Measurements from ENCODE around the gene OR1F1.

OR1F1 gene

GRCh38 chr16:3147757-3148104 lies 40.3 kb upstream of the OR1F1 start:
- peaks cover 30% of the 10 kb centered on the region for H3K4me1 Mint-ChIP-seq
- H3K36me3 Mint-ChIP-seq = peaks cover under 1% of the 10 kb centered on the region
- no peak overlapping the region for H3K4me3 Mint-ChIP-seq
- no peak overlapping the region for H3K27ac Mint-ChIP-seq
- no peaks in the 10 kb centered on the region for H3K9me3 Mint-ChIP-seq
- H3K27me3 Mint-ChIP-seq = no peaks in the 10 kb centered on the region
- no peak for ATAC-seq

GRCh38 chr16:3148256-3149192 lies 39.5 kb upstream of the OR1F1 start:
- peak overlapping the region; percentile 92 for H3K4me3 Mint-ChIP-seq
- no peaks in the 10 kb centered on the region for H3K36me3 Mint-ChIP-seq
- no peaks in the 10 kb centered on the region for H3K9me3 Mint-ChIP-seq
- no peak for ATAC-seq
- H3K27me3 Mint-ChIP-seq = no peaks in the 10 kb centered on the region
- peaks cover 31% of the 10 kb centered on the region for H3K4me1 Mint-ChIP-seq
- peak overlapping the region; percentile 79 for H3K27ac Mint-ChIP-seq

GRCh38 chr16:3149193-3149530 lies 38.8 kb upstream of the OR1F1 start:
- Mint-ChIP-seq H3K9me3 (peaks cover 3% of the 10 kb centered on the region), H3K27ac (peak overlapping the region; percentile 79), H3K4me1 (peaks cover 31% of the 10 kb centered on the region), H3K36me3 (no peaks in the 10 kb centered on the region), H3K4me3 (peak overlapping the region; percentile 92), H3K27me3 (no peaks in the 10 kb centered on the region)
- ATAC-seq = no peak

GRCh38 chr16:3149630-3150345 lies 38.2 kb upstream of the OR1F1 start:
- H3K27me3 Mint-ChIP-seq = no peaks in the 10 kb centered on the region
- H3K9me3 Mint-ChIP-seq = peaks cover 6% of the 10 kb centered on the region
- peaks cover 31% of the 10 kb centered on the region for H3K4me1 Mint-ChIP-seq
- peak; percentile 57 for ATAC-seq
- peak overlapping the region; percentile 92 for H3K4me3 Mint-ChIP-seq
- no peaks in the 10 kb centered on the region for H3K36me3 Mint-ChIP-seq
- H3K27ac Mint-ChIP-seq = peak overlapping the region; percentile 79

- no peaks in the 10 kb centered on the region for H3K36me3 Mint-ChIP-seq
- ATAC-seq = peak; percentile 95
- peak overlapping the region; percentile 79 for H3K27ac Mint-ChIP-seq
- peaks cover 31% of the 10 kb centered on the region for H3K4me1 Mint-ChIP-seq
- peaks cover 6% of the 10 kb centered on the region for H3K9me3 Mint-ChIP-seq
- peak overlapping the region; percentile 92 for H3K4me3 Mint-ChIP-seq
- no peaks in the 10 kb centered on the region for H3K27me3 Mint-ChIP-seq
Observed at GRCh38 chr16:3150346-3151218, 37.4 kb upstream of the OR1F1 start.

- no peaks in the 10 kb centered on the region for H3K27me3 Mint-ChIP-seq
- peaks cover 6% of the 10 kb centered on the region for H3K9me3 Mint-ChIP-seq
- H3K4me3 Mint-ChIP-seq = peak overlapping the region; percentile 69
- peak overlapping the region; percentile 56 for H3K27ac Mint-ChIP-seq
- H3K36me3 Mint-ChIP-seq = no peaks in the 10 kb centered on the region
- no peak for ATAC-seq
- peaks cover 31% of the 10 kb centered on the region for H3K4me1 Mint-ChIP-seq
Observed at GRCh38 chr16:3152027-3152276, 36.1 kb upstream of the OR1F1 start.

- Mint-ChIP-seq H3K4me3 (peak overlapping the region; percentile 69), H3K27me3 (no peaks in the 10 kb centered on the region), H3K4me1 (peaks cover 33% of the 10 kb centered on the region), H3K27ac (peak overlapping the region; percentile 56), H3K9me3 (peaks cover 6% of the 10 kb centered on the region), H3K36me3 (no peaks in the 10 kb centered on the region)
- no peak for ATAC-seq
Observed at GRCh38 chr16:3152277-3152990, 35.6 kb upstream of the OR1F1 start.

- Mint-ChIP-seq H3K4me3 (peak overlapping the region; percentile 69), H3K27ac (peak overlapping the region; percentile 56), H3K4me1 (peaks cover 38% of the 10 kb centered on the region), H3K36me3 (no peaks in the 10 kb centered on the region), H3K9me3 (peaks cover 6% of the 10 kb centered on the region), H3K27me3 (no peaks in the 10 kb centered on the region)
- no peak for ATAC-seq
Observed at GRCh38 chr16:3152991-3153368, 35.0 kb upstream of the OR1F1 start.

GRCh38 chr16:3155181-3155580 lies 32.8 kb upstream of the OR1F1 start:
- Mint-ChIP-seq H3K27ac (no peak overlapping the region), H3K36me3 (no peaks in the 10 kb centered on the region), H3K4me3 (no peak overlapping the region), H3K9me3 (peaks cover 6% of the 10 kb centered on the region), H3K4me1 (peaks cover 42% of the 10 kb centered on the region), H3K27me3 (no peaks in the 10 kb centered on the region)
- ATAC-seq = no peak

- H3K27me3 Mint-ChIP-seq = no peaks in the 10 kb centered on the region
- H3K9me3 Mint-ChIP-seq = peaks cover 6% of the 10 kb centered on the region
- no peaks in the 10 kb centered on the region for H3K36me3 Mint-ChIP-seq
- no peak for ATAC-seq
- peaks cover 37% of the 10 kb centered on the region for H3K4me1 Mint-ChIP-seq
- H3K27ac Mint-ChIP-seq = no peak overlapping the region
- no peak overlapping the region for H3K4me3 Mint-ChIP-seq
Observed at GRCh38 chr16:3155972-3156371, 32.0 kb upstream of the OR1F1 start.

- peak overlapping the region; percentile 83 for H3K27ac Mint-ChIP-seq
- peaks cover 29% of the 10 kb centered on the region for H3K4me1 Mint-ChIP-seq
- no peaks in the 10 kb centered on the region for H3K36me3 Mint-ChIP-seq
- ATAC-seq = peak; percentile 4
- peaks cover 6% of the 10 kb centered on the region for H3K9me3 Mint-ChIP-seq
- peaks cover 1% of the 10 kb centered on the region for H3K27me3 Mint-ChIP-seq
- peak overlapping the region; percentile 90 for H3K4me3 Mint-ChIP-seq
Observed at GRCh38 chr16:3157229-3158025, 30.6 kb upstream of the OR1F1 start.

- Mint-ChIP-seq H3K4me1 (peaks cover 24% of the 10 kb centered on the region), H3K27ac (peak overlapping the region; percentile 83), H3K36me3 (no peaks in the 10 kb centered on the region), H3K27me3 (peaks cover 8% of the 10 kb centered on the region), H3K9me3 (peaks cover 6% of the 10 kb centered on the region), H3K4me3 (peak overlapping the region; percentile 90)
- ATAC-seq = no peak
Observed at GRCh38 chr16:3158026-3158509, 29.9 kb upstream of the OR1F1 start.

GRCh38 chr16:3158510-3159314 lies 29.3 kb upstream of the OR1F1 start:
- Mint-ChIP-seq H3K27me3 (peaks cover 11% of the 10 kb centered on the region), H3K36me3 (no peaks in the 10 kb centered on the region), H3K4me3 (peak overlapping the region; percentile 90), H3K27ac (peak overlapping the region; percentile 83), H3K9me3 (peaks cover 6% of the 10 kb centered on the region), H3K4me1 (peaks cover 24% of the 10 kb centered on the region)
- ATAC-seq = peak; percentile 92

Data from stimulated activated memory B cell treated with anti-CD40 and anti-IgM and Interleukin-4, amounts not matched to agents 10 μg/mL and 1 μg/mL and 100 μg/mL, for 72 hours (primary cell).